Measurements from ENCODE around the gene NF1.
"Not testable (repeated sequence)": the region's sequence is repeated elsewhere in the genome, so short reads cannot be mapped to it uniquely, and the experiment has no call there.

Gene NF1

GRCh38 chr17:31156326-31156725 is 61.5 kb downstream of the NF1 start:
- TF ChIP-seq CTCF (IDR thresholded peaks at IDR 0.05; ENCODE audit: unreplicated experiment in 3 of 3) = no peak
- Mint-ChIP-seq H3K36me3 (ENCODE audit: low read depth) (peaks cover 60% of the 10 kb centered on the region), H3K9me3 (peaks cover 8% of the 10 kb centered on the region), H3K4me3 (no peak overlapping the region), H3K4me1 (peaks cover 8% of the 10 kb centered on the region), H3K27me3 (ENCODE audit: low read depth) (no peaks in the 10 kb centered on the region), H3K27ac (peak overlapping the region in 1 of 3 experiments; percentile 0)

GRCh38 chr17:31156864-31157263 is 62.1 kb downstream of the NF1 start:
- H3K27me3 Mint-ChIP-seq (ENCODE audit: low read depth); H3K4me1 Mint-ChIP-seq; H3K4me3 Mint-ChIP-seq; H3K9me3 Mint-ChIP-seq; H3K27ac Mint-ChIP-seq: not testable (repeated sequence)
- H3K36me3 Mint-ChIP-seq (ENCODE audit: low read depth) = peaks cover 60% of the 10 kb centered on the region

GRCh38 chr17:31158746-31159377 is 64.1 kb downstream of the NF1 start:
- H3K36me3 Mint-ChIP-seq (ENCODE audit: low read depth) = peaks cover 56% of the 10 kb centered on the region
- no peaks in the 10 kb centered on the region for H3K9me3 Mint-ChIP-seq
- peaks cover 8% of the 10 kb centered on the region for H3K4me1 Mint-ChIP-seq
- H3K27ac Mint-ChIP-seq = peak overlapping the region in 1 of 3 experiments; percentile 23
- TF ChIP-seq CTCF (IDR thresholded peaks at IDR 0.05; ENCODE audit: unreplicated experiment in 3 of 3) = no peak
- no peak overlapping the region for H3K4me3 Mint-ChIP-seq
- H3K27me3 Mint-ChIP-seq (ENCODE audit: low read depth) = no peaks in the 10 kb centered on the region

- Mint-ChIP-seq H3K4me3 (no peak overlapping the region), H3K36me3 (ENCODE audit: low read depth) (peaks cover 40% of the 10 kb centered on the region), H3K9me3 (no peaks in the 10 kb centered on the region), H3K4me1 (no peaks in the 10 kb centered on the region), H3K27me3 (ENCODE audit: low read depth) (no peaks in the 10 kb centered on the region), H3K27ac (no peak overlapping the region)
- TF ChIP-seq CTCF (IDR thresholded peaks at IDR 0.05; ENCODE audit: unreplicated experiment in 3 of 3) = no peak
Observed at GRCh38 chr17:31163091-31163781, 68.5 kb downstream of the NF1 start.

GRCh38 chr17:31167111-31167510 is 72.3 kb downstream of the NF1 start:
- H3K4me1 Mint-ChIP-seq = no peaks in the 10 kb centered on the region
- TF ChIP-seq CTCF (IDR thresholded peaks at IDR 0.05; ENCODE audit: unreplicated experiment in 3 of 3) = no peak
- H3K4me3 Mint-ChIP-seq = no peak overlapping the region
- H3K27me3 Mint-ChIP-seq (ENCODE audit: low read depth) = no peaks in the 10 kb centered on the region
- no peaks in the 10 kb centered on the region for H3K9me3 Mint-ChIP-seq
- H3K36me3 Mint-ChIP-seq (ENCODE audit: low read depth) = peaks cover 51% of the 10 kb centered on the region
- no peak overlapping the region for H3K27ac Mint-ChIP-seq

GRCh38 chr17:31171701-31172100 is 76.9 kb downstream of the NF1 start:
- Mint-ChIP-seq H3K4me3 (no peak overlapping the region), H3K36me3 (ENCODE audit: low read depth) (peaks cover 58% of the 10 kb centered on the region), H3K9me3 (peaks cover 3% of the 10 kb centered on the region), H3K4me1 (no peaks in the 10 kb centered on the region), H3K27me3 (ENCODE audit: low read depth) (no peaks in the 10 kb centered on the region), H3K27ac (no peak overlapping the region)
- no peak for TF ChIP-seq CTCF (IDR thresholded peaks at IDR 0.05; ENCODE audit: unreplicated experiment in 3 of 3)
